Heart right ventricle (tissue), 16 donors: ENCODE measurements around the gene ZNF853. TPM values are rescaled to one million over a fixed set of nuclear protein-coding genes. Genes with fewer than 3 reads are reported as not detected.
"Not testable (repeated sequence)": the region's sequence is repeated elsewhere in the genome, so short reads cannot be mapped to it uniquely, and the experiment has no call there.

Source experiments
- ATAC-seq, 8 donors: fragments of 200-7000 bp; cut with Tn5 transposase; one replicate each; pipeline ENCODE4 v1.9.1; 2020; ENCODE audit warnings: mild to moderate bottlenecking in 8 of 8, moderate library complexity in 8 of 8, moderate number of reproducible peaks in 1 of 8
- DNase-seq, 2 donors: peaks; one replicate each; pipeline ENCODE4 v3.0.0-alpha.2; 2020
- H3K27ac ChIP-seq, 10 donors: fragments of 200-600 bp; sonication (generic) in 2 of 10; one replicate each; pipeline versions ENCODE4 v1.5.0 to v1.8.0; 2020 to 2022; ENCODE audit warnings: mild to moderate bottlenecking in 3 of 10
- H3K27me3 ChIP-seq, 7 donors: fragments of 200-600 bp; one replicate each; pipeline ENCODE4 v1.8.0; 2021 to 2022; ENCODE audit warnings: mild to moderate bottlenecking in 2 of 7
- H3K36me3 ChIP-seq, 9 donors: fragments of 200-600 bp; sonication (generic) in 1 of 9; one replicate each; pipeline versions ENCODE4 v1.5.0 to v1.8.0; 2020 to 2022; ENCODE audit warnings: mild to moderate bottlenecking in 2 of 9
- H3K4me1 ChIP-seq, 9 donors: fragments of 200-600 bp; sonication (generic) in 1 of 9; one replicate each; pipeline versions ENCODE4 v1.5.0 to v1.8.0; 2020 to 2022; ENCODE audit warnings: mild to moderate bottlenecking in 4 of 9
- H3K4me3 ChIP-seq, 10 donors: fragments of 200-600 bp; sonication (generic) in 2 of 10; one replicate each; pipeline versions ENCODE4 v1.5.0 to v1.8.0; 2020 to 2022; ENCODE audit warnings: mild to moderate bottlenecking in 7 of 10, moderate library complexity in 2 of 10
- H3K9me3 ChIP-seq, 11 donors: fragments of 200-600 bp in 10 of 11; sonication (generic) in 2 of 11; one replicate each; pipeline versions ENCODE4 v1.5.0 to v1.8.0; 2013 to 2022; ENCODE audit warnings: mild to moderate bottlenecking in 2 of 11, control low read depth in 1 of 11, moderate library complexity in 1 of 11
- WGBS, 2 donors: extraction: QIAGEN DNeasy Blood & Tissue Kit; methylation state at CpG; one replicate each; pipeline ENCODE4 v1.1.7; 2013; ENCODE audit warnings: inconsistent platforms in 1 of 2; 5-methylcytosine and 5-hydroxymethylcytosine counted together
- intact Hi-C, 10 donors: fragments of 100-400 bp; cut with DNase I; formaldehyde crosslinking; loops; one replicate each; pipeline versions ENCODE4 v1.11.1 to v1.14.2; 2022
- polyA plus RNA-seq, 2 donors: library from polyadenylated mRNA; stranded (reverse); fragments of 200-250 nt; gene quantifications; one replicate each; pipeline ENCODE4 v1.2.3, GENCODE V29; 2013
- total RNA-seq, 10 donors: library from RNA; stranded (reverse); fragmentation: NEBNext Ultra II Directional in 3 of 10; extraction: Animal tissue kit (Norgen Biotek cat#: 25700) in 3 of 10; gene quantifications; one replicate each; pipeline versions ENCODE4 v1.2.1 to v1.2.4, GENCODE V29; 2021 to 2023
- TF ChIP-seq, protein P1 (sequence below), 9 donors: fragments of 200-600 bp; sonication (generic) in 2 of 9; IDR thresholded peaks; one replicate each; pipeline versions ENCODE4 v1.5.0 to v1.8.0; 2021 to 2022; ENCODE audit warnings: antibody characterized with exemption in 9 of 9, mild to moderate bottlenecking in 5 of 9, moderate library complexity in 1 of 9
- donor health status: Arrhythmogenic right ventricular cardiomyopathy.
- donor health status: ischemic (EF 13 %, LVEDD 7.1; RV severe dilation, severe dysfunction).
- donor health status: healthy with polysubstance abuse.
- donor health status: DM: no; HTN: yes; CAD: no.
- donor health status: DM: no; HTN: no; CAD: no.
- donor health status: ischemic (EF 25% LVEDD 6.9; RV normal size, moderate dysfunction).
- donor health status: ischemic (EF 25% LVEDD 5.7; RV mildly dilated, moderate dysfunction).
- donor health status: healthy.
- donor health status: DM: yes; HTN: yes; CAD: no.
- donor health status: Ischemic cardiomyopathy.
- donor health status: ischemic (EF 35%, LVEDD 5.7; RV mildly dilated, moderate dysfunction).
- donor health status: nonischemic (EF 11% LVEDD 7.7; RV severe dilation, severe dysfunction).
- donor health status: DM: yes; HTN: yes; CAD: no.
- donor health status: PGD.
- donor health status: ischemic (EF 29% LVEDD 5.4; RV normal size, mild dysfunction).
- donor health status: nonischemic (EF 23%, LVEDD 6.1; RV moderate dilation, normal function).

ZNF853 gene
- total and polyA plus RNA-seq, 12 donors, result 1.2 to 16.3 (median 13.2) TPM

DNA sequence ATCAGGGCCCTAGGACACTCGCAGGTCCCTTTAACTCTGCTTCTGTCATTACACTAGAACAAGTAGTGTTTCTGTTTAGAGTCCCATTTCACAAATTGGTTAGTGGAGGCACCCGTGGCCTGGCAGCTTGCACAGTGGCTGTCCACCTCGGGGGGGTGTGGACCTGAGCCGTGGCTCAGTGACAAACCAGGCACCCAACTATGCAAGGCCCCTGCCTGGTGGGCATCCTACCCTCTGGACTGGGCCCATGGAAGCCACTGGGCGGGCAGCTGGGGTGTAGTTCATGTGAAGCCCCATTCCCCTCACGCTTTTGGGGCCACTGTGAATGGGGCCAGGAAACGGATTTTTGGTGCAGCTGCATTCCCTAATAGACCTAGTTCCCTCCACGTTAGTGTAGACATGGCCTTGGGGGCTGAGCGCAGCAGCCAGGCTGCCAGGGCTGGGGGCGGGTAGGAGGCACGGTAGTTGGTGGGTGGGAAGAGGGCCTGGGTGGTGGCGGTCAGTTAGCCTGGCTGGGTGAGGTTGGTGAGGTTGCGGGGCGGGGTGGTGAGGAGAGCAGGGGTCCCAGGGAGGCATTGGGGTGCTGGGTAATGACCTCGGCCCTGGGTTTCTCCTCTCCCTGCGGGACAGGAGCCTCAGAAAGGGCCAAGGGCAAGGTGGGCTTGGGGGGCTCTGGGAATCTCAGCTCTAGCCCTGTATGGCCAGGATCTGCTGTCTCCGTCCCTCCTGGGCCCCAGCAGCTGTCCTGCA is 40.4 kb downstream of the ZNF853 start:
- Histone ChIP-seq H3K4me3 (no peak overlapping the region), H3K9me3 (peaks cover 0 to 17% (median 0%) of the 10 kb centered on the region in 11 donors), H3K36me3 (peaks cover 6 to 43% (median 20%) of the 10 kb centered on the region in 9 donors), H3K4me1 (no peaks in the 10 kb centered on the region), H3K27ac (no peak overlapping the region), H3K27me3 (no peaks in the 10 kb centered on the region)
- no peak for DNase-seq
- intact Hi-C loops, result no loop called here
- WGBS, 2 donors, result 89 to 93% methylated on average over 17 of the region's 17 CpGs
- TF ChIP-seq, protein P1, sequence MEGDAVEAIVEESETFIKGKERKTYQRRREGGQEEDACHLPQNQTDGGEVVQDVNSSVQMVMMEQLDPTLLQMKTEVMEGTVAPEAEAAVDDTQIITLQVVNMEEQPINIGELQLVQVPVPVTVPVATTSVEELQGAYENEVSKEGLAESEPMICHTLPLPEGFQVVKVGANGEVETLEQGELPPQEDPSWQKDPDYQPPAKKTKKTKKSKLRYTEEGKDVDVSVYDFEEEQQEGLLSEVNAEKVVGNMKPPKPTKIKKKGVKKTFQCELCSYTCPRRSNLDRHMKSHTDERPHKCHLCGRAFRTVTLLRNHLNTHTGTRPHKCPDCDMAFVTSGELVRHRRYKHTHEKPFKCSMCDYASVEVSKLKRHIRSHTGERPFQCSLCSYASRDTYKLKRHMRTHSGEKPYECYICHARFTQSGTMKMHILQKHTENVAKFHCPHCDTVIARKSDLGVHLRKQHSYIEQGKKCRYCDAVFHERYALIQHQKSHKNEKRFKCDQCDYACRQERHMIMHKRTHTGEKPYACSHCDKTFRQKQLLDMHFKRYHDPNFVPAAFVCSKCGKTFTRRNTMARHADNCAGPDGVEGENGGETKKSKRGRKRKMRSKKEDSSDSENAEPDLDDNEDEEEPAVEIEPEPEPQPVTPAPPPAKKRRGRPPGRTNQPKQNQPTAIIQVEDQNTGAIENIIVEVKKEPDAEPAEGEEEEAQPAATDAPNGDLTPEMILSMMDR (IDR thresholded peaks at IDR 0.05), result no peak
- ATAC-seq, result no peak

DNA sequence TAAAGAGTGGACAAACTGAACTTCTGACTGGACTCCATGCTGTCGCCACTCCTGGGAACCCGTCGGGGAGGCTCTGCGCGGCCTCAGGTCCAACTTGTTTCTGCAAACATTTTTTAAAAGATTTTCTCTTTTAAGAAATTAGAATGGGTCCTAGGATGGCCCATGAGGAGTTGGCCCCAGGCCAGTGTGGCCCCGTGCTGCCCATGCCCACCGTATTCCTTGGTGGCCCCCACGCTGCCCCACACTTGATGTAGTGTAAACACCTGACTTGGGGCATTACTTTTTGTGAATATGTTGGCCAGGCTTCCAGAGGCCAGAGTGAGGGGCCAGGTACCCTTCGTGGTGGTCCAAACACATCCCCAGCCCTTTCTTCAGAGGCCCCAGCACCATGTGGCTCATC is 41.0 kb downstream of the ZNF853 start:
- intact Hi-C loops, result no loop called here
- Histone ChIP-seq H3K9me3 (peaks cover 0 to 13% (median 0%) of the 10 kb centered on the region in 11 donors), H3K4me3 (no peak overlapping the region), H3K27me3 (no peaks in the 10 kb centered on the region), H3K36me3 (peaks cover 6 to 37% (median 20%) of the 10 kb centered on the region in 9 donors), H3K27ac (no peak overlapping the region), H3K4me1 (no peaks in the 10 kb centered on the region)
- DNase-seq, result no peak
- ATAC-seq, result peak in 1 of 8 donors; percentile 17
- TF ChIP-seq, protein P1 (IDR thresholded peaks at IDR 0.05), result no peak
- 83 to 86% methylated on average over 9 of the region's 9 CpGs for WGBS, 2 donors

DNA sequence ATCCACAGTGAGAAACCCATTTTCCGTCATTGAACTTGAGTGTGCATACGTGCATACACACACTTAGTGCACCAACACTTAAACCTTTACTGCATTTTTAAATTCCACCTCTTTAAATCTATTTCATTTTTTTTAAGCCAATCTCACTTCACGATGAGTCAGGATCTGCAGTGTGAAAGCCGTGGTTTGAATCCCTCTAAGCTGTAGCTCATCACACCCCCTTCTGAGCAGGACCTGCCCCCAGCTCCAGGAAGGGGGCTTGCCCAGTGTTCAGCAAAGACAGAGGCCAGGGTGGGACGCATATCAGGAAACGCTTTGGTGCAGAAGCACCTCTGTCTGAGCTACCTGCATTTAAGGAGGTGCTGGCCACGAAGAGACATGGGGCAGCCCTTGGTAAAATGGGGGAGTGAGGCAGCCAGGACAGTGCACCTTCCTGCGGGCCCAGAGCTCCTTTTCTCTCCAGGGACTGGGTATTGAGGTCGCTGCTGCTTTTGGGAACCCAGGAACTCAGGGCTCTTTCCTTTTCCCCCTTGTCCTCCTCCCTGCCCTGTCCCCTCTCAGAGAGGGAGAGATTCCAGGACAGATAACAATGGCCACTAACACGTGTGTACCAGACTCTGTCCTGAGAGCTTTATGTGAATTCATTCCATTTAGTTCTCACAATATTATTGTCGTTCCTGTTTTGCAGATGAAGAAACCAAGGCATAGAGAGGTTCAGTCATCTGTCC is 43.4 kb downstream of the ZNF853 start:
- DNase-seq (no peak), ATAC-seq (no peak)
- Histone ChIP-seq H3K4me1 (no peaks in the 10 kb centered on the region), H3K27me3 (peaks cover 0 to 6% (median 0%) of the 10 kb centered on the region in 7 donors), H3K4me3 (no peak overlapping the region), H3K36me3 (peaks cover 0 to 20% (median 10%) of the 10 kb centered on the region in 9 donors), H3K27ac (no peak overlapping the region), H3K9me3 (no peaks in the 10 kb centered on the region)
- TF ChIP-seq, protein P1 (IDR thresholded peaks at IDR 0.05), result no peak
- WGBS, 2 donors, result 30 to 37% methylated on average over 11 of the region's 11 CpGs
- intact Hi-C loops, result no loop called here

DNA sequence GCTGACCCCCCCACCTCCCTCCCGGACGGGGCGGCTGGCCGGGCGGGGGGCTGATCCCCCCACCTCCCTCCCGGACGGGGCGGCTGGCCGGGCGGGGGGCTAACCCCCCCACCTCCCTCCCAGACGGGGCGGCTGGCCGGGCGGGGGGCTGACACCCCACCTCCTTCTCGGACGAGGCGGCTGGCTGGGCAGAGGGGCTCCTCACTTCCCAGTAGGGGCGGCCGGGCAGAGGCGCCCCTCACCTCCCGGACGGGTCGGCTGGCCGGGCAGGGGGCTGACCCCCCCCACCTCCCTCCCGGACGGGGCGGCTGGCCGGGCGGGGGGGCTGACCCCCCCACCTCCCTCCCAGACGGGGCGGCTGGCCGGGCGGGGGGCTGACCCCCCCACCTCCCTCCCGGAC is 55.4 kb downstream of the ZNF853 start:
- H3K27ac ChIP-seq, H3K27me3 ChIP-seq, intact Hi-C loops, DNase-seq, ATAC-seq, H3K4me1 ChIP-seq, H3K4me3 ChIP-seq: not testable (repeated sequence)
- Histone ChIP-seq H3K36me3 (peaks cover 0 to 25% (median 0%) of the 10 kb centered on the region in 9 donors), H3K9me3 (peaks cover 0 to 84% (median 47%) of the 10 kb centered on the region in 11 donors)
- WGBS, 2 donors, result 95 to 99% methylated on average over 10 to 23 of the region's 34 CpGs

Other genes with a start within 250 kb of the ZNF853 start
- gene RAC1, start 241.1 kb upstream of the ZNF853 start, total RNA-seq, result 100 to 1,000 TPM; 115 to 180 (median 137) TPM
- gene RAC1, start 241.1 kb upstream of the ZNF853 start, polyA plus RNA-seq, result 100 to 1,000 TPM; 164 to 205 TPM
- gene DAGLB, start 167.7 kb upstream of the ZNF853 start, total RNA-seq, result 10 to 100 TPM in 1 of 10 donors, 1 to 10 TPM in 9; 4.8 to 10.5 (median 5.7) TPM
- gene DAGLB, start 167.7 kb upstream of the ZNF853 start, polyA plus RNA-seq, result 10 to 100 TPM in 1 of 2 donors, 1 to 10 TPM in 1; 7.3 to 12.9 TPM
- gene KDELR2, start 131.5 kb upstream of the ZNF853 start, total RNA-seq, result 10 to 100 TPM; 38.8 to 78.4 (median 46.6) TPM
- gene KDELR2, start 131.5 kb upstream of the ZNF853 start, polyA plus RNA-seq, result 10 to 100 TPM; 29.3 to 92.4 TPM
- under 1 TPM in 1 of 10 donors, not detected in 9; 0.11 TPM for gene GRID2IP, start 64.1 kb upstream of the ZNF853 start, total RNA-seq
- gene GRID2IP, start 64.1 kb upstream of the ZNF853 start, polyA plus RNA-seq, result under 1 TPM; 0.01 to 0.15 TPM
- gene ZDHHC4, start 38.2 kb upstream of the ZNF853 start, total RNA-seq, result 10 to 100 TPM; 29.7 to 53.5 (median 43.3) TPM
- 10 to 100 TPM; 25.5 to 54.2 TPM for gene ZDHHC4, start 38.2 kb upstream of the ZNF853 start, polyA plus RNA-seq
- gene INTS15, start 25.6 kb upstream of the ZNF853 start, total RNA-seq, result 10 to 100 TPM in 9 of 10 donors, 1 to 10 TPM in 1; 9.8 to 22.0 (median 13.5) TPM
- gene INTS15, start 25.6 kb upstream of the ZNF853 start, polyA plus RNA-seq, result 10 to 100 TPM; 10.2 to 12.7 TPM
- 10 to 100 TPM in 8 of 10 donors, 1 to 10 TPM in 2; 9.8 to 20.1 (median 14.0) TPM for gene ZNF316, start 21.7 kb downstream of the ZNF853 start, total RNA-seq
- gene ZNF316, start 21.7 kb downstream of the ZNF853 start, polyA plus RNA-seq, result 10 to 100 TPM in 1 of 2 donors, 1 to 10 TPM in 1; 7.6 to 20.8 TPM
- gene ZNF12, start 91.3 kb downstream of the ZNF853 start, total RNA-seq, result 10 to 100 TPM; 13.5 to 18.0 (median 16.3) TPM
- 1 to 10 TPM; 7.2 to 7.7 TPM for gene ZNF12, start 91.3 kb downstream of the ZNF853 start, polyA plus RNA-seq
- under 1 TPM in 3 of 10 donors, not detected in 7; 0.07 to 0.11 (median 0.10) TPM for gene RSPH10B2, start 138.5 kb downstream of the ZNF853 start, total RNA-seq
- gene RSPH10B2, start 138.5 kb downstream of the ZNF853 start, polyA plus RNA-seq, result under 1 TPM in 1 of 2 donors, not detected in 1; 0.06 TPM
- gene CCZ1B, start 210.7 kb downstream of the ZNF853 start, total RNA-seq, result 10 to 100 TPM; 13.1 to 33.4 (median 23.7) TPM
- 10 to 100 TPM; 18.4 to 36.9 TPM for gene CCZ1B, start 210.7 kb downstream of the ZNF853 start, polyA plus RNA-seq